ENCODE data around the gene NTF3. TPM values are rescaled to one million over a fixed set of nuclear protein-coding genes. Genes with fewer than 3 reads are reported as not detected.

NTF3 gene
- total RNA-seq, 1 donor from 2014 or later, result 13.0 TPM

- Mint-ChIP-seq H3K9me3 (no peaks in the 10 kb centered on the region), H3K27me3 (peaks cover 3% of the 10 kb centered on the region), H3K27ac (no peak overlapping the region)
Measured at GRCh38 chr12:5456030-5456429, 24.1 kb downstream of the NTF3 start.

GRCh38 chr12:5456906-5457305, 25.0 kb downstream of the NTF3 start:
- TF ChIP-seq, protein P1, sequence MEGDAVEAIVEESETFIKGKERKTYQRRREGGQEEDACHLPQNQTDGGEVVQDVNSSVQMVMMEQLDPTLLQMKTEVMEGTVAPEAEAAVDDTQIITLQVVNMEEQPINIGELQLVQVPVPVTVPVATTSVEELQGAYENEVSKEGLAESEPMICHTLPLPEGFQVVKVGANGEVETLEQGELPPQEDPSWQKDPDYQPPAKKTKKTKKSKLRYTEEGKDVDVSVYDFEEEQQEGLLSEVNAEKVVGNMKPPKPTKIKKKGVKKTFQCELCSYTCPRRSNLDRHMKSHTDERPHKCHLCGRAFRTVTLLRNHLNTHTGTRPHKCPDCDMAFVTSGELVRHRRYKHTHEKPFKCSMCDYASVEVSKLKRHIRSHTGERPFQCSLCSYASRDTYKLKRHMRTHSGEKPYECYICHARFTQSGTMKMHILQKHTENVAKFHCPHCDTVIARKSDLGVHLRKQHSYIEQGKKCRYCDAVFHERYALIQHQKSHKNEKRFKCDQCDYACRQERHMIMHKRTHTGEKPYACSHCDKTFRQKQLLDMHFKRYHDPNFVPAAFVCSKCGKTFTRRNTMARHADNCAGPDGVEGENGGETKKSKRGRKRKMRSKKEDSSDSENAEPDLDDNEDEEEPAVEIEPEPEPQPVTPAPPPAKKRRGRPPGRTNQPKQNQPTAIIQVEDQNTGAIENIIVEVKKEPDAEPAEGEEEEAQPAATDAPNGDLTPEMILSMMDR (conservative IDR thresholded peaks at IDR 0.05), result no peak
- no peak for DNase-seq (ENCODE audit: extremely low spot score, unreplicated experiment)
- no peaks in the 10 kb centered on the region for H3K9me3 Mint-ChIP-seq
- peaks cover 20% of the 10 kb centered on the region for H3K4me1 Mint-ChIP-seq (ENCODE audit: unreplicated experiment)
- H3K27ac Mint-ChIP-seq, result no peak overlapping the region
- H3K27me3 Mint-ChIP-seq, result peaks cover 2% of the 10 kb centered on the region
- H3K36me3 Mint-ChIP-seq, result peaks cover 59% of the 10 kb centered on the region
- no peak overlapping the region for H3K4me3 Mint-ChIP-seq

More at GRCh38 chr12:5456030-5456429, 24.1 kb downstream of the NTF3 start:
- TF ChIP-seq, protein P1 (conservative IDR thresholded peaks at IDR 0.05), result no peak
- Mint-ChIP-seq H3K4me1 (ENCODE audit: unreplicated experiment) (peaks cover 20% of the 10 kb centered on the region), H3K36me3 (peaks cover 57% of the 10 kb centered on the region), H3K4me3 (no peak overlapping the region)
- no peak for DNase-seq (ENCODE audit: extremely low spot score, unreplicated experiment)

GRCh38 chr12:5458229-5459050, 26.5 kb downstream of the NTF3 start:
- H3K4me3 Mint-ChIP-seq, result no peak overlapping the region
- H3K27ac Mint-ChIP-seq, result peak overlapping the region; percentile 13
- peaks cover 53% of the 10 kb centered on the region for H3K36me3 Mint-ChIP-seq
- TF ChIP-seq, protein P1 (conservative IDR thresholded peaks at IDR 0.05), result no peak
- DNase-seq (ENCODE audit: extremely low spot score, unreplicated experiment), result no peak
- H3K9me3 Mint-ChIP-seq, result no peaks in the 10 kb centered on the region
- H3K27me3 Mint-ChIP-seq, result peaks cover 2% of the 10 kb centered on the region
- H3K4me1 Mint-ChIP-seq (ENCODE audit: unreplicated experiment), result peaks cover 17% of the 10 kb centered on the region

DNA sequence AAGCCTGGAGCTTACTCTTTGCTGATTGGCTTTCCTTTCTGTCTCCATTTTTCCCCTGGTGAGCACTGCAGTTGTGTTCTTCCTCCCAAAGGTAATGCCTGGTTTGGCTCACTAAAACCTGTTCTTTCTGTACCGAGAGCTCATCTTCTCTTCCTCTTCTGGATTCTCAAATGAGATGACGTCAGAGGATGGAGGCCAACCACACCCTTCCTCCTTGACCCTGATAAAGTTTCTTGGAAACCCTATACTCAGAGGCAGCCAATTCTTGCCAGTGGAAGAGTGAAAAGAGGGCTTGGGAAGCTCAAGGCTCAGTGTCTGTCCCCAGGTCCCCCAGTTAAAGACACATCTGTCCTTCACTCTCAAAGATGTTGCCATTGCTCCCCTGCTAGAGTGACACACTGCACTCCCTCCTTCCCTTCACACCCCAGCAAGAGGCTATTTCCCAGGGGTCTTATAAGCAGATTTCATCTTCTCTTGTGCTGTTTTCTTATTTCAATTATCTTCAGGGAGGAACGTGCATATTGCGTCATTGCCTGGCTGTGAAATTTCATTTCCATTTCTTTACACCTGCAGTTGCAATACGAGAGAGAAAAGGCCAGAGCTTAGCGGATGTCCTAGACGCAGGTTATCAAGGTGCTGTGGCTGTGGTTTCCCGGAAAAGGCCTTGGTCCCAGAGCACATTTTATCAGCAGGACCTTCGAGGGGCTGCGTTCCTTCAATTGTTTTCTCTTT, 27.3 kb downstream of the NTF3 start:
- Mint-ChIP-seq H3K36me3 (peaks cover 51% of the 10 kb centered on the region), H3K27ac (peak overlapping the region; percentile 13), H3K27me3 (peaks cover 2% of the 10 kb centered on the region), H3K4me1 (ENCODE audit: unreplicated experiment) (peaks cover 15% of the 10 kb centered on the region), H3K9me3 (no peaks in the 10 kb centered on the region), H3K4me3 (no peak overlapping the region)
- DNase-seq (ENCODE audit: extremely low spot score, unreplicated experiment), result no peak
- TF ChIP-seq, protein P1 (conservative IDR thresholded peaks at IDR 0.05), result no peak

DNA sequence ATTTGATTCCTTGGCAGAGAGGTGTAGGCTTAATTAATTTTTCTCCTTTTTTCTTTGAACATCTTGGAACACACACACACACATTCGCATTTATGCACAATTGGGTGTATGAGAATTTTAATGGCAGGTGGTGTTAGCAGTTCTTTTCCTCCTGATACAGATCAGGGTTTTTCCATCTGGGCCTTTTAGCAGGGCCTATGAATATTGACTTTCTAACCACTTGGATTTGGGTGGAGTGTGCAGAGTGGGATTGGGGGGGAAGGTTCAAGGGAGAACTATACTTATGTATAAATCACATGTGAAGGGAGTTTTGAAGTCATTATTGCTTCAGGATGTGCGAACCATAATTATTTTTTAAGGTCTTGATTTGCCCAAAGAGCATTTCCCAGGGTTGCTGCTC, 28.9 kb downstream of the NTF3 start:
- H3K9me3 Mint-ChIP-seq, result no peaks in the 10 kb centered on the region
- peaks cover 15% of the 10 kb centered on the region for H3K4me1 Mint-ChIP-seq (ENCODE audit: unreplicated experiment)
- DNase-seq (ENCODE audit: extremely low spot score, unreplicated experiment), result no peak
- H3K27me3 Mint-ChIP-seq, result peaks cover 2% of the 10 kb centered on the region
- peaks cover 50% of the 10 kb centered on the region for H3K36me3 Mint-ChIP-seq
- H3K27ac Mint-ChIP-seq, result no peak overlapping the region
- TF ChIP-seq, protein P1 (conservative IDR thresholded peaks at IDR 0.05), result no peak
- no peak overlapping the region for H3K4me3 Mint-ChIP-seq

All from type B pancreatic cell (in vitro differentiated cells).